NCI-H460 (cell line): ENCODE data around the gene CT45A8. TPM values are rescaled to one million over a fixed set of nuclear protein-coding genes. Genes with fewer than 3 reads are reported as not detected.
A peak's percentile ranks its signal among the peaks of the same experiment; 100 is the strongest.
"Not testable (repeated sequence)": the region's sequence is repeated elsewhere in the genome, so short reads cannot be mapped to it uniquely, and the experiment has no call there.

Experiments
- DNase-seq: peaks from one replicate; pipeline ENCODE4 v3.0.0-alpha.2; 2016; ENCODE audit warnings: low read depth; ENCODE audit errors: extremely low read depth
- polyA plus RNA-seq: library from polyadenylated mRNA; depleted of rRNA; stranded (reverse); fragments of >200 nt; gene quantifications from 2 replicates; pipeline ENCODE4 v1.2.3, GENCODE V29; 2014; cell fraction: nucleus; rRNA removed
- total RNA-seq: library from RNA; depleted of rRNA; stranded (reverse); fragments of >200 nt; shearing (Covaris generic); gene quantifications from 2 replicates; pipeline ENCODE4 v1.2.3, GENCODE V29; 2014; rRNA removed

CT45A8 gene
- total RNA-seq, result not detected in 2 replicates
- not detected in 2 replicates for polyA plus RNA-seq

DNA sequence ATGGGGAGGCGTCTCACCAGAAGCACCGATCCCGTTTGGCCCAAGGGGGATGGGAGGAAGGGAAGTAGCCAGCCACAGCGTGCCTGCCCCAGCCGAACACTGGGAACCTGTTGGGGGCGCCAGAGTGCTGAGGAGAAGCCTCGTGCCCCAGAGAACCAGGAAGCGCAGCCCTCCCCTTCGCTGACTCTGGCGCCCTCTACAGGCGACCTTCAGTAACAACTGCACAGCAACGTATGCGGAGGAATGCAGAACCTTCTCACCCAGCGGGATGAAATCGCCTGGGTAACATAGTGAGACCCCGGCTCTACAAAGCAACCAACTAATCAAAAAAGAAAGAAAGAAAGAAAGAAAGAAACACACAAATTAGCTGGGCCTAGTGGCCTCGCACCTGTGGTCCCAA lies at the start of gene CT45A8:
TSS of gene CT45A8 (minus strand) at position 101 of the 400 bp plus-strand sequence. CDS start 3,755 bp downstream, outside the sequence.
- DNase-seq, result not testable (repeated sequence)

DNA sequence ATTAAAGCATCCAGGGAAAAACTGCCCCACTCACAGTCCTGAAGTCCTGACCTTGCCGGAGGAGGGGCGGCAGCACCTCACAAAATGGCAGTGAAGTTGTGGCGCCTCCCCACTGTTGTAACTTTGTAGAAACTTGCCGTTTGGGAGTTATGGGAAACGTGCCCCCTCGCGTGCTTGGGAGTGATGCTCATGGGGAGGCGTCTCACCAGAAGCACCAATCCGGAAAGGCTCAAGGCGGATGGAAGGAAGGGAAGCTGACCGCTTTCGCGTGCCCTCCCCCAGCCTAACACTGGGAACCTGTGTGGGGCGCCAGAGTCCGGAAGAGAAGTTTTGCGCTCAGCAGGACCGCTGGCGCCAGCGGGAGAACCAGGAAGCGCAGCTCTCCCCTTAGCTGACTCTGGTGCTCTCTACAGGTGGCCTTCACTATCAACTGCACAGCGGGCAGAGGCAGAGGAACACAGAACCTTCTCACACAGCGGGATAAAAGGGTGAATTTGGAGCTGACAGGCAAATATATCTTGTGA lies 39.0 kb upstream of the CT45A8 start, which contains the start of the genes CT45A10 and SAGE1:
TSS of gene CT45A10 (minus strand) at position 151 of the 524 bp plus-strand sequence. CDS start 8,100 bp downstream, outside the sequence.
TSS of gene SAGE1 (plus strand) at position 423 of the 524 bp plus-strand sequence. CDS start 2,527 bp downstream, outside the sequence.
- no peak for DNase-seq

GRCh38 chrX:135892781-135893180 lies 38.4 kb upstream of the CT45A8 start:
- DNase-seq, result no peak

DNA sequence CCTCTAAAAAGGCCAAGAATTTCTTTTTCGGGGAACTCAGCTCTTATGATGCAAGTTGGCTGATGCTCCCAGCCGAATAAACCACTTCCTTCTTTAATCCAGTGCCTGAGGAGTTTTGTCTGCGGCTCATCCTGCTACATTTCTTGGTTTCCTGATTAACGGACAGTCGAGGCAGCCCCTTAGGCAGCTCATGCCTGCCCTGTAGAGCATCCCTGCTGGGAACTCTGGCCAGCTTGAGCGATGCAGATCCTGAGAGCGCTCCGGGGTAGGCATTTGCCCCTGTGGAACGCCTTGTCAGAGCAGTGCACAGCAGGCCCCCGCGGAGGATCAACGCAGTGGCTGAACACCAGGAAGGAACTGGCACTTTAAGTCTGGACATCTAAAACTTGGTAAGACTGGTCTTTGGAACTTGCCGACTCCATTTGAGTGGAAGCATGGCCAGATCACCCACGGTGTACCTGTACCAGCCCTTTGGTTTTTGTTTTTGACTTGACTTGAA lies 35.8 kb upstream of the CT45A8 start:
- no peak for DNase-seq

DNA sequence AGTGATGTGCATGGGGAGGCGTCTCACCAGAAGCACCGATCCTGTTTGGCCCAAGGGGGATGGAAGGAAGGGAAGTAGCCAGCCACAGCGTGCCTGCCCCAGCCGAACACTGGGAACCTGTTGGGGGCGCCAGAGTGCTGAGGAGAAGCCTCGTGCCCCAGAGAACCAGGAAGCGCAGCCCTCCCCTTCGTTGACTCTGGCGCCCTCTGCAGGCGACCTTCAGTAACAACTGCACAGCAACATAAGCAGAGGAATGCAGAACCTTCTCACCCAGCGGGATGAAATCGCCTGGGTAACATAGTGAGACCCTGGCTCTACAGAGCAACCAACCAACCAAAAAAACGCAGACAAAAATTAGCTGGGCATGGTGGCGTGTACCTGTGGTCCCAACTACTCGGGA lies 34.6 kb upstream of the CT45A8 start:
- peak; percentile 33 for DNase-seq

- not testable (repeated sequence) for DNase-seq
These were observed 33.9 kb upstream of the CT45A8 start for GRCh38 chrX:135888230-135888629.

GRCh38 chrX:135882741-135883140 lies 28.4 kb upstream of the CT45A8 start:
- DNase-seq, result not testable (repeated sequence)

DNA sequence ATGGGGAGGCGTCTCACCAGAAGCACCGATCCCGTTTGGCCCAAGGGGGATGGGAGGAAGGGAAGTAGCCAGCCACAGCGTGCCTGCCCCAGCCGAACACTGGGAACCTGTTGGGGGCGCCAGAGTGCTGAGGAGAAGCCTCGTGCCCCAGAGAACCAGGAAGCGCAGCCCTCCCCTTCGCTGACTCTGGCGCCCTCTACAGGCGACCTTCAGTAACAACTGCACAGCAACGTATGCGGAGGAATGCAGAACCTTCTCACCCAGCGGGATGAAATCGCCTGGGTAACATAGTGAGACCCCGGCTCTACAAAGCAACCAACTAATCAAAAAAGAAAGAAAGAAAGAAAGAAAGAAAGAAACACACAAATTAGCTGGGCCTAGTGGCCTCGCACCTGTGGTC lies 17.4 kb upstream of the CT45A8 start, which contains the start of gene CT45A9:
TSS of gene CT45A9 (minus strand) at position 101 of the 400 bp plus-strand sequence. CDS start 3,751 bp downstream, outside the sequence.
- not testable (repeated sequence) for DNase-seq

DNA sequence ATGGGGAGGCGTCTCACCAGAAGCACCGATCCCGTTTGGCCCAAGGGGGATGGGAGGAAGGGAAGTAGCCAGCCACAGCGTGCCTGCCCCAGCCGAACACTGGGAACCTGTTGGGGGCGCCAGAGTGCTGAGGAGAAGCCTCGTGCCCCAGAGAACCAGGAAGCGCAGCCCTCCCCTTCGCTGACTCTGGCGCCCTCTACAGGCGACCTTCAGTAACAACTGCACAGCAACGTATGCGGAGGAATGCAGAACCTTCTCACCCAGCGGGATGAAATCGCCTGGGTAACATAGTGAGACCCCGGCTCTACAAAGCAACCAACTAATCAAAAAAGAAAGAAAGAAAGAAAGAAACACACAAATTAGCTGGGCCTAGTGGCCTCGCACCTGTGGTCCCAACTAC lies 17.2 kb downstream of the CT45A8 start, which contains the start of gene CT45A7:
TSS of gene CT45A7 (minus strand) at position 101 of the 400 bp plus-strand sequence. CDS start 3,747 bp downstream, outside the sequence.
- not testable (repeated sequence) for DNase-seq

GRCh38 chrX:135819912-135820311 lies 34.4 kb downstream of the CT45A8 start, which contains the start of gene CT45A2:
Gene CT45A2, minus strand, starts transcription at chrX:135820012. Its CDS starts 3,747 bp downstream, at chrX:135816265.
- DNase-seq, result not testable (repeated sequence)

DNA sequence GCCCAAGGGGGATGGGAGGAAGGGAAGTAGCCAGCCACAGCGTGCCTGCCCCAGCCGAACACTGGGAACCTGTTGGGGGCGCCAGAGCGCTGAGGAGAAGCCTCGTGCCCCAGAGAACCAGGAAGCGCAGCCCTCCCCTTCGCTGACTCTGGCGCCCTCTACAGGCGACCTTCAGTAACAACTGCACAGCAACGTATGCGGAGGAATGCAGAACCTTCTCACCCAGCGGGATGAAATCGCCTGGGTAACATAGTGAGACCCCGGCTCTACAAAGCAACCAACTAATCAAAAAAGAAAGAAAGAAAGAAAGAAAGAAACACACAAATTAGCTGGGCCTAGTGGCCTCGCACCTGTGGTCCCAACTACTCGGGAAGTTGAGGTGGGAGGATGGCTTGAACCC lies 51.7 kb downstream of the CT45A8 start, which contains the start of gene CT45A6:
TSS of gene CT45A6 (minus strand) at position 101 of the 400 bp plus-strand sequence. CDS start 3,794 bp downstream, outside the sequence.
- not testable (repeated sequence) for DNase-seq

Other genes starting within 250 kb of the CT45A8 start
- gene CT45A1, start 140.9 kb downstream of the CT45A8 start, total RNA-seq, result not detected in 2 replicates
- not detected in 2 replicates for gene CT45A3, start 86.3 kb downstream of the CT45A8 start, total RNA-seq
- gene CT45A5, start 69.0 kb downstream of the CT45A8 start, total RNA-seq, result not detected in 2 replicates
- not detected in 2 replicates for gene CT45A6, start 51.8 kb downstream of the CT45A8 start, total RNA-seq
- not detected in 2 replicates for gene CT45A2, start 34.5 kb downstream of the CT45A8 start, total RNA-seq
- gene CT45A7, start 17.3 kb downstream of the CT45A8 start, total RNA-seq, result 0.22 TPM in 1 of 2 replicates, not detected in the other
- gene CT45A9, start 17.3 kb upstream of the CT45A8 start, total RNA-seq, result not detected in 2 replicates
- gene CT45A10, start 38.9 kb upstream of the CT45A8 start, total RNA-seq, result not detected in 2 replicates
- gene SAGE1, start 39.2 kb upstream of the CT45A8 start, total RNA-seq, result not detected in 2 replicates
- gene MMGT1, start 119.5 kb upstream of the CT45A8 start, total RNA-seq, result 39.1 and 39.2 TPM in 2 replicates
- gene SLC9A6, start 130.9 kb upstream of the CT45A8 start, total RNA-seq, result 15.4 and 18.0 TPM in 2 replicates